NCI-H526 (cell line): ENCODE data around the gene MYBPHL.

Experiments used
- DNase-seq, 2 experiments: peaks; one replicate each; lab custom pipeline; 2025; lab: John Stamatoyannopoulos, UW

MYBPHL gene

GRCh38 chr1:109251277-109252166, 55.3 kb downstream of the MYBPHL start:
- no peak for DNase-seq

DNA sequence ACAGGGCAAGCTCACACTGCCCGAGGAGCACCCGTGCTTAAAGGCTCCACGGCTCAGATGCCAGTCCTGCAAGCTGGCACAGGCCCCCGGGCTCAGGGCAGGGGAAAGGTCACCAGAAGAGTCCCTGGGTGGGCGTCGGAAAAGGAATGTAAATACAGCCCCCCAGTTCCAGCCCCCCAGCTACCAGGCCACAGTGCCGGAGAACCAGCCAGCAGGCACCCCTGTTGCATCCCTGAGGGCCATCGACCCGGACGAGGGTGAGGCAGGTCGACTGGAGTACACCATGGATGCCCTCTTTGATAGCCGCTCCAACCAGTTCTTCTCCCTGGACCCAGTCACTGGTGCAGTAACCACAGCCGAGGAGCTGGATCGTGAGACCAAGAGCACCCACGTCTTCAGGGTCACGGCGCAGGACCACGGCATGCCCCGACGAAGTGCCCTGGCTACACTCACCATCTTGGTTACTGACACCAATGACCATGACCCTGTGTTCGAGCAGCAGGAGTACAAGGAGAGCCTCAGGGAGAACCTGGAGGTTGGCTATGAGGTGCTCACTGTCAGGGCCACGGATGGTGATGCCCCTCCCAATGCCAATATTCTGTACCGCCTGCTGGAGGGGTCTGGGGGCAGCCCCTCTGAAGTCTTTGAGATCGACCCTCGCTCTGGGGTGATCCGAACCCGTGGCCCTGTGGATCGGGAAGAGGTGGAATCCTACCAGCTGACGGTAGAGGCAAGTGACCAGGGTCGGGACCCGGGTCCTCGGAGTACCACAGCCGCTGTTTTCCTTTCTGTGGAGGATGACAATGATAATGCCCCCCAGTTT, 56.1 kb downstream of the MYBPHL start:
- DNase-seq: no peak

DNA sequence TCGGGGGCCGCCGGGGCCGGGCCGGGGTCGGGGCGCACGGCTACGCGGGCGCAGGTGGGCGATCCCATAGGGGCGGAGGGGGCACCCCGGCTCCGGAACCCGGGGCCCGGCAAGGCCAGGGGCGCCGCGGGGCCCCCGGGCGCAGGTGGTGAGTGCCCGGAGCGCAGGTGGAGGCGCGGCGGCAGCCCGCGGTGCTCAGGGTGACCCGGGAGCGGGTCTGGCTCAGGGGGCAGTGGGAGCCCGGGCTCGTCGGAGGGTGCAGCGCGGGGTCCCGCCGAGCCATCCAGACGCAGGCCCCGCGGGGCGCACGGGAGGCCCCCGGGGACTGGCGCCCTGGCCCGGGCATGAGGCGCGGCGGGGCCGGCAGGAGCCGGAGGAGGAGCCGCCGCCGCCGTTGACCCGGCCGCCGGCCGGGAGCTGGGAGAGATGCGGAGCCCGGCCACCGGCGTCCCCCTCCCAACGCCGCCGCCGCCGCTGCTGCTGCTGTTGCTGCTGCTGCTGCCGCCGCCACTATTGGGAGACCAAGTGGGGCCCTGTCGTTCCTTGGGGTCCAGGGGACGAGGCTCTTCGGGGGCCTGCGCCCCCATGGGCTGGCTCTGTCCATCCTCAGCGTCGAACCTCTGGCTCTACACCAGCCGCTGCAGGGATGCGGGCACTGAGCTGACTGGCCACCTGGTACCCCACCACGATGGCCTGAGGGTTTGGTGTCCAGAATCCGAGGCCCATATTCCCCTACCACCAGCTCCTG, 57.0 kb downstream of the MYBPHL start:
- peak in 1 of 2 experiments; percentile 82 for DNase-seq

DNA sequence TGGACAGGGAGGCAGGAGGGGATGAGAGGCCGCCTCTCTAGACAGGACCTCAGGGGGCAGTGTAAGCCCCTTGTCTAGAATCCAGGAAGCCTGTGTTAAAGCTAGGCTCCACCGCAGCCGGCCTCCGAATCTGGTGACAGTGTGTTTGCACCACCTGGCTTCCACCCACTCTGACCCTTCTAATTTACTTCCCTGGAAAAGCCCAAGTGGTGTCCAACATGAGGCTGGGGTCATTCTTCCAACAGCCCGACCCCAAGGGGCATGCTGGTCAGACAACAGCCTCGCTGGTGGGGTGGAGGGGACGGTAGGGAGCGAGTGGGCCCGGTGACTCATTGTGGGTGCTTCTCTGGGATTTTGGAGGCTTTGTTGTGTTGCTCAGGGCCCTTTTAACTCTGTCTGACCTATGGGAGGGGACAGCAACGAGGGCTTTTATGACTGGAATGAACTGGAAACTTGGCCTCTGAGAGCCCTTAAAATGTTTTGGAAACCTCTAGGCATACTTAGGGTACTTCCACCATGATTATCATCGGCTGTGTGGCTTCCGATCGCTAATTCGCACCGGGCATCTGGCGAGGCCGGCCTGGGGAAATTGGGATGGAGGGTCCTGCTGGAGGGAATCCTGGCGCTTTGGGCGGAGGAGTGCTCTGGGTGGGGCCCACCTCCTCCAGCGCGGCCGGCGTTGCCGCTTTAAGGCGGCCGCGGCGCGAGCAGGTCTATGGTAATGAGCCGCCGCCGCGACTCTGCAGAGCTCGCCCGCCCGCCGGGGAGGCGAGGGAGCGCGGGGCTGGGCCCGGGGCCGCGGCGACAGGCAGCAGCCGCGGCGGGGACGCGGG, 57.8 kb downstream of the MYBPHL start, which contains the start of gene CELSR2:
CELSR2 (plus strand) TSS at position 743 of the 833 bp plus-strand sequence. CDS start 541 bp downstream, outside the sequence.
- peak; percentile 39 to 96 for DNase-seq

- DNase-seq: no peak
Observed at GRCh38 chr1:109248444-109248796, 58.4 kb downstream of the MYBPHL start.

DNA sequence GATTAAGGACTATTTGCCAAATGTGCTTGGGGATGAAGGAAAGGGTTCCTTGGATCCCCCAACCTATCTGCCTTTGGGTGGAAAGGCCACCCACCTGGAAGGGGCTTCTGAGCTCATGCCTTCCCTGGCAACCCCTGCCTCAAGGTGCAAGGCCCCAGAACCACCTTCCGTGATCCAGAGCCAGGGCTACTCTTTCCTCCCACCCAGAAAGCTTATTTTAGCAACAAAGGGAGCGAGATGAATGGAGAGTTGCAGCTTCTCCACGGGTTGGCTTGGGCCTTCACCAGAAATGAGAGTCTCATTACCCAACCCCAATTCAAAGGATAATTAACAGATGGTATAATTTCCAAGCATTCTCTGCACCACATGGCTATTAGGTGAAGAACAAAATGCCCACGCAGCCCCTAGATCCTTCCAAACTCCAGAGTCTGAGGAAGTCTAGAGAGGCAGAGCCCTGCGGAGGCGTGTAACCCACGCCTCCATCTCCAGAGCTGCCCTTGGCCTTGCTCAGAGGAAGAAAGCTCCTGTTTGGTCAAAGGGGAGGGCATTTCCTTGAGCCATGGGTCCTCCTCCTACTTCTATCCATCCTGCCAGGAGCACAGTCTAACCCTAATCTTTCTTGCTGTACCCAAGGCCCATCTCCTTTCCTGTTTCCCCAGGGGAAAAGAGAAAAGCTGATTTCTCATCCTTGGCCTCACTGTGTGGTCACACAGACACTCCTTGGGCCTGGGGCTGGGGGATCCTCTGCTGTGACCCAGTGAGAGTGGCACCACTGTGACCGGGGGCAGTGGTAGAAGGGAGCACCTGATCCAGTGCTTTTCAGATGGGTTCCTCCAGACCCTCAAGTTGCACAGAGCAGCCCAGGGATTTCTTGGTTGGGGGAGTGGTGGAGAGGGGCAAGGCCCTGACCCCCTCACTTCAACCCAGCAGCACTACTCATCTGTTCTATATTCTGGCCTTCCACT, 59.1 kb downstream of the MYBPHL start:
- no peak for DNase-seq

DNA sequence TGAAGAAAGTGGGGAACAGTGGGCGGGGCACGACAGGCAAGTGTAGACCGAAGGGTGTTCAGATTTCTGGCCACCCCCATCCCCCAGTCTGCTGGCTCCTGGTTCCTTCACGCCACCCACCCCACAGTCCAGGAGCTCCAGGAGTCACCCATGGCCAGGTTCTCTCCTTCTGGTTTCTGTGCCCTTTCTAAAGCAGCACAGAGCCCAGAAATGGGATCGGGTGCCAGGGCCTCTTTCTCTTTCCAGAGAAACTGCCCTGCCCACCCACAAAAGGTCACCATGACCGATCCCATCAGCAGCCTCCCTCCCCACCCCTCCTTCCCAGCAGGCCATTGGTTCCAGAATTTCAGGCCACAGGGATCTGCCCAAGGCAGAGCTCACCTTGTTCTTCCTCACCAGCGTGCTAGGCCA, 60.7 kb downstream of the MYBPHL start:
- DNase-seq: no peak

DNA sequence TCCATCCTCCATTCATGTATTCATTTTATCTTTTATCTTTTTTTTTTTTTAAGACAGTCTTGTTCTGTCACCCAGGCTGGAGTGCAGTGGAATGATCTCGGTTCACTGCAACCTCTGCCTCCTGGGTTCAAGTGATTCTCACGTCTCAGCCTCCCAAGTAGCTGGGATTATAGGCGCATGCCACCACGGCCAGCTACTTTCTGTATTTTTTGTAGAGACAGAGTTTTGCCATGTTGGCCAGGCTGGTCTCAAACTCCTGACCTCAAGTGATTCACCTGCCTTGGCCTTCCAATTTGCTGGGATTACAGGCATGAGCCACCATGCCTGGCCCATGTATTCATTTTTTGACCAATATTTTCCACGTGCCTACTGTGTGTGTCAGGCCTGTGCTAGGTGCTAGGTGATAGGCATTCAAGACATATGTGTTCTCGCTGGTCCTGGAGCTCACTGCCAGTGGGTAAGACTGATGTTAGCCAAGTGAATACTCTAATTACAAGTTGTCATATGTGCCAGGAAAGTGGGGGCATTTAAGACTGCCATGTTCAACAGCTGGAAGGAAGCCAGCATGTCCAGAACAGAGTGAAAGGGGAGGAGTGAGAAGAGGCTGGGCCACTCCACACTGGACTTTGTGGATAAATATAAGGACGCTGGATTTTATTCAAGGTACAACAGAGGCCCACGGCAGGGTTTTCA, 62.8 kb downstream of the MYBPHL start:
- no peak for DNase-seq

DNA sequence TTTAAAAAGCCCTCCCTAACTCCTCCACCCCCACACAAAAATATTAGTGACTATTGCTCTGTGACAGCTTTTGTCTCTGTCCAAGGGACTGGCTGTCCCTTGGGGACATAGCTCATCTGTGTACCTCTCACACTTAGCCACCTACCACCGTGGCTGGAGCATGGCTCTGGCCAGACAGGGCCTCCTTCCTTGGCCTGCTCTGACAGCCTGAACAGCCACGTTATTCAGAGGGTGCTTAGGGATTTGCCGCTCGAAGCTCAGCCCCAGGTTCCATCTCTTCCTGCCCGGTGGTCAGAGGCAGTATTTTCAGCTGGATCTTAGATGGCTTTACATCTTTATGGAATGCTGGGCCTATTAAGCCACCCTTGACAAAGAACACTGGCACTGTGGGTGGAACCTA, 63.6 kb downstream of the MYBPHL start:
- DNase-seq: no peak

GRCh38 chr1:109242387-109242786, 64.4 kb downstream of the MYBPHL start:
- DNase-seq: no peak
